Daoy (cell line): ENCODE data around the gene KDM5A. TPM values are rescaled to one million over a fixed set of nuclear protein-coding genes. Genes with fewer than 3 reads are reported as not detected.
"Not testable (repeated sequence)": the region's sequence is repeated elsewhere in the genome, so short reads cannot be mapped to it uniquely, and the experiment has no call there.

Experiments
- DNase-seq: peaks from one replicate; pipeline ENCODE4 v3.0.0-alpha.2; 2015; ENCODE audit warnings: low read depth
- total RNA-seq: library from RNA; depleted of rRNA; stranded (reverse); fragments of >200 nt; shearing (Covaris generic); gene quantifications from 2 replicates; pipeline ENCODE4 v1.2.3, GENCODE V29; 2014

Gene KDM5A
- total RNA-seq, 1 experiment from 2014 or later = 36.3 TPM

- DNase-seq = no peak
Observed at GRCh38 chr12:332581-333205, 56.4 kb downstream of the KDM5A start.

GRCh38 chr12:331287-331686, 57.8 kb downstream of the KDM5A start:
- DNase-seq = no peak

- DNase-seq = no peak
Observed at GRCh38 chr12:325906-326305, 63.2 kb downstream of the KDM5A start.

GRCh38 chr12:323507-323906, 65.6 kb downstream of the KDM5A start:
- DNase-seq = no peak

- no peak for DNase-seq
Observed at GRCh38 chr12:321606-322326, 67.4 kb downstream of the KDM5A start.

GRCh38 chr12:318759-319515, 70.2 kb downstream of the KDM5A start:
- no peak for DNase-seq

GRCh38 chr12:308511-308910, 80.6 kb downstream of the KDM5A start:
- no peak for DNase-seq

GRCh38 chr12:307406-307805, 81.7 kb downstream of the KDM5A start:
- no peak for DNase-seq

GRCh38 chr12:304805-305204, 84.3 kb downstream of the KDM5A start:
- DNase-seq = no peak

GRCh38 chr12:302766-303165, 86.4 kb downstream of the KDM5A start:
- not testable (repeated sequence) for DNase-seq

GRCh38 chr12:300166-300565, 89.0 kb downstream of the KDM5A start:
- not testable (repeated sequence) for DNase-seq

GRCh38 chr12:299511-299910, 89.6 kb downstream of the KDM5A start:
- DNase-seq = not testable (repeated sequence)

- not testable (repeated sequence) for DNase-seq
Observed at GRCh38 chr12:298059-298458, 91.1 kb downstream of the KDM5A start.

- no peak for DNase-seq
Observed at GRCh38 chr12:295132-295531, 94.0 kb downstream of the KDM5A start.

- DNase-seq = no peak
Observed at GRCh38 chr12:293199-293598, 95.9 kb downstream of the KDM5A start.

GRCh38 chr12:292186-292585, 96.9 kb downstream of the KDM5A start:
- no peak for DNase-seq

- DNase-seq = no peak
Observed at GRCh38 chr12:291153-291723, 97.9 kb downstream of the KDM5A start.

- peak; percentile 94 for DNase-seq
Observed at GRCh38 chr12:288687-289086, 100.4 kb downstream of the KDM5A start.

GRCh38 chr12:286531-287300, 102.4 kb downstream of the KDM5A start:
- DNase-seq = no peak

GRCh38 chr12:278046-278445, 111.1 kb downstream of the KDM5A start:
- no peak for DNase-seq

- no peak for DNase-seq
Observed at GRCh38 chr12:275812-276211, 113.3 kb downstream of the KDM5A start.

GRCh38 chr12:273382-273781, 115.7 kb downstream of the KDM5A start:
- no peak for DNase-seq
